GM19397 (cell line): ENCODE results near the gene HOXA5.

Source experiments
- ATAC-seq: cut with Tn5 transposase; IDR thresholded peaks from one replicate; pipeline ENCODE4 v1.9.1; 2021; ENCODE audit warnings: mild to moderate bottlenecking, moderate library complexity; ENCODE audit not compliant: unreplicated experiment

HOXA5 gene

GRCh38 chr7:27160546-27161213, 17.2 kb upstream of the HOXA5 start:
- peak; percentile 45 for ATAC-seq

GRCh38 chr7:27160145-27160545, 16.7 kb upstream of the HOXA5 start:
- no peak for ATAC-seq

GRCh38 chr7:27159266-27160144, 16.0 kb upstream of the HOXA5 start:
- ATAC-seq: no peak

GRCh38 chr7:27158436-27159265, 15.2 kb upstream of the HOXA5 start:
- no peak for ATAC-seq

GRCh38 chr7:27157702-27158431, 14.4 kb upstream of the HOXA5 start:
- no peak for ATAC-seq

GRCh38 chr7:27156916-27157701, 13.6 kb upstream of the HOXA5 start:
- no peak for ATAC-seq

- no peak for ATAC-seq
These were observed 13.0 kb upstream of the HOXA5 start, which contains the start of gene HOXA7 for GRCh38 chr7:27156508-27156898. TSS of gene HOXA7 (minus strand) at chr7:27156675. CDS start at chr7:27156545, 130 bp downstream.

- ATAC-seq: no peak
These were observed 12.5 kb upstream of the HOXA5 start for GRCh38 chr7:27155816-27156507.

- ATAC-seq: no peak
These were observed 11.7 kb upstream of the HOXA5 start for GRCh38 chr7:27154901-27155815.

- no peak for ATAC-seq
These were observed 10.9 kb upstream of the HOXA5 start for GRCh38 chr7:27154369-27154768.

- no peak for ATAC-seq
These were observed 10.0 kb upstream of the HOXA5 start for GRCh38 chr7:27153526-27153925.

- ATAC-seq: no peak
These were observed 9.4 kb upstream of the HOXA5 start for GRCh38 chr7:27152816-27153442.

GRCh38 chr7:27151931-27152815, 8.7 kb upstream of the HOXA5 start, which contains the start of gene HOXA3:
TSS of gene HOXA3 (minus strand) at chr7:27152583. CDS start at chr7:27110640, 41,943 bp downstream.
- ATAC-seq: no peak

- no peak for ATAC-seq
These were observed 8.0 kb upstream of the HOXA5 start for GRCh38 chr7:27151341-27151930.

GRCh38 chr7:27150568-27151340, 7.3 kb upstream of the HOXA5 start:
- ATAC-seq: peak; percentile 72
